Loucy (cell line): Measurements from ENCODE around the gene GRK6.

Experiments used
- CTCF ChIP-seq: fragments of 200-600 bp; sonication (generic); conservative IDR thresholded peaks from 2 replicates; pipeline ENCODE4 v1.5.1; 2014; ENCODE audit warnings: mild to moderate bottlenecking, antibody characterized with exemption, low read length
- EZH2phosphoT487 ChIP-seq: fragments of 200-600 bp; IDR thresholded peaks from 2 replicates; pipeline ENCODE4 v1.6.1; 2018; ENCODE audit warnings: antibody characterized with exemption, mild to moderate bottlenecking, moderate library complexity, borderline replicate concordance

GRCh38 chr5:177388521-177389052, 37.9 kb upstream of the GRK6 start:
- TF ChIP-seq EZH2phosphoT487: no peak
- TF ChIP-seq CTCF: no peak
